B cell (primary cell): ENCODE data around the gene CCDC201.

ENCODE experiments used
- CTCF ChIP-seq: fragments of 200-600 bp; IDR thresholded peaks from one replicate; pipeline ENCODE4 v1.8.0; 2022; ENCODE audit warnings: antibody characterized with exemption, mild to moderate bottlenecking
- EZH2 ChIP-seq: IDR thresholded peaks from 2 replicates; pipeline ENCODE4 v1.6.1; 2012; ENCODE audit warnings: borderline replicate concordance, low read depth, mild to moderate bottlenecking, moderate library complexity, low read length; ENCODE audit not compliant: insufficient read depth, poor library complexity, severe bottlenecking

- TF ChIP-seq CTCF (no peak), EZH2 (no peak)
Observed at GRCh38 chr7:45920502-45921380, 47.9 kb upstream of the CCDC201 start, which contains the start of gene IGFBP3.
